SH-SY5Y (cell line): ENCODE data around the gene RNF215.

Experiments
- GATA2 ChIP-seq: IDR thresholded peaks from 2 replicates; pipeline ENCODE4 v1.6.1; 2011; ENCODE audit warnings: mild to moderate bottlenecking, low read depth, low read length
- GATA3 ChIP-seq: IDR thresholded peaks from 2 replicates; pipeline ENCODE4 v1.6.1; 2011; ENCODE audit warnings: low read depth, mild to moderate bottlenecking, low read length, moderate library complexity

DNA sequence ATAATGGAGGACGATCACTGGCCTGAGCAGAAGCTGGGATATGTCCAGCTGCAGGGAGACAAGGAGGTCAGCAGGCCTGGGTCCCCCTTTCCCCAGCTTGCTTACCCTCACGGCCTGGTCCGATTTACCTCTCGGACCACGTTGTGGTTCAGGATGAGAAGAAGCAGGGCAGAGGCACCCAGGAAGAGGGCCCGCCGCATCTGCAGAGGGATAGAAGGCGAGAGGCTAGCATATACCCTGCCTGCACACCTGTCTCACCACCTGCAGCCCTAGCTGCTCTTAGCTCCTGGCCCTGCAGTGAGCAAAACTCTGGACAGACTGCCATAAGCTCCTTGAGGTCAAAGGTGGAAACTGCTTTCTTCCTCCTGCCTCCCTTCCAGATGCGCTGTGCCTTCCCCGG is 1.3 kb downstream of the RNF215 start:
- no peak for TF ChIP-seq GATA2
- TF ChIP-seq GATA3: no peak
